ENCODE results near the gene ABCC4.

Gene ABCC4

DNA sequence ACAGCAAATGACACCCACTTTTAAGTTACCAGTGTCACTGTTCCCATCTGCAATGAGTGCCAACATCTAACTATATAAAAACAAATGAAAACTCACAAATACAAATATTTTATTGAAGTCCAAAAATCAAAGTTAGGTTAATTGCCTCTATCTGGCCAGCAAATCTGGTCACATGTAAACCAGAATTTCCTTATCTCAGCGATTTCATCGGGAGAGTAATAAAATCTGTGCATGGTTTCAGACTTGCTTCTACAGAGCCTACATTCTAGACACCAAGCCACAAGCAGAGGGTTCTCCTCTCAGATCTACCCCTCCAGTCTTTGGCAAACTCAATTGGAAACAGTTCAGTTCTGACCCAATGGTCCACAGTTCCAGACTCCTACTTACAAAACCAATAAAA is 189.6 kb downstream of the ABCC4 start:
- no peak for DNase-seq

DNA sequence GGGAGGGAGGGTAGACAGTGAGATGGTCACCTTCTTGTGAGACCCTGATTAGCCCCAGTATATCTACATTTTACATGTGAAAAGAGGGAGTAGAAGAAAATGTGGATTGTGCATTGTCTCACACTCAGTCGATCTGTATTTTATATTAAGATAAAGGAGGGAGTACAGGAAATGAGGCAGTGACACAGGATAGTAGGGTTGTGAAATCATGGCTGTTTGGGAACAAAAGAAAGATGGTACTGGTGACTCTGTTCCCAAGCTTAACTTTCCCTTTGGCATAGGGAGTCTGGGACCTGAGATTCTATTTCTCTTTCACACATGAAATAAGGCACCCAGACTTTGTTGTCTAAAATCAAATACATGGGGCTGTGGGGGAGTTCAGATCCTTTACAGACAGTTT is 194.7 kb downstream of the ABCC4 start:
- DNase-seq: no peak

DNA sequence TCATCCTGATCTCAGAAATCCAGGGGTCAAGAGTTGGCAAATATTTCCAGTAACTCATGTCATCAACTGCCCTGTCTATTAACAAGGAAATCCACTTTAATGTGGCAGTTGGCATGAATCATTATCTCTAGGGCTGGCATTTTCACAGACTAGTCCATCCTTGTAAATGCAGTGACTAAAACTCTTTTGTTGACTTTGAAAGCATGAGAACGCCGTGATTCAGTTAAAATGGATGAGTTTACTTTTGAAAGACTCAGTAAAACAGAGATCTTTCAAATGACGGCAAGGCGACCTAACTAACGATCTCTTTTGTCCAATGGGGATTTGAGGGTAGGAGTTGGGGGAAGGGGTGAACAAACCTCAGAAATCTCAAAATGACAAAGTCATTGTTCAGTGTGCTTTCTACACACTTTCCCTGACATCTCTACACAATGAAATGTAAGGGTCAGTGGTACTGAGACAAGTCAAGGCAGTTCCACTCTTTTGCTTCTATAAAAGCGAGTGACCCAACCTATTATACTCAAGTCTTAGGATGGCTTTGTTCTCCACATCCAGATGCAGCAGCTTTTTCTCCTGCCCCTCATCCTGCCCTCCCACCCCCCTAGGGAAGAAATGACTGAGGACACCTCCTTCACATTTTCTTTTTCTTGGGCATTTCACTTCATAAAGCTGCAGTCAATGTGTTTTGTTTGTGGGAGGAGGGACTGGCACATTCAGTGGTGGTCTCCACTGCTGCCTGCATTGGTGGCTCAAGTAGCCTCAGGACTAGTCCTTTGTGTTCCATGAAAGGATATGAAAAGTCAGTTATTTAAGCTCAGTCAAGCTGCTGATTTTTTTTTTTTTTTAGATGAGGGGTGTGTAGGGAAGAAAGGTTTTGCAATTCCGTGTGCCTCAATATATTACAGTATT is 200.5 kb downstream of the ABCC4 start:
- DNase-seq: no peak

DNA sequence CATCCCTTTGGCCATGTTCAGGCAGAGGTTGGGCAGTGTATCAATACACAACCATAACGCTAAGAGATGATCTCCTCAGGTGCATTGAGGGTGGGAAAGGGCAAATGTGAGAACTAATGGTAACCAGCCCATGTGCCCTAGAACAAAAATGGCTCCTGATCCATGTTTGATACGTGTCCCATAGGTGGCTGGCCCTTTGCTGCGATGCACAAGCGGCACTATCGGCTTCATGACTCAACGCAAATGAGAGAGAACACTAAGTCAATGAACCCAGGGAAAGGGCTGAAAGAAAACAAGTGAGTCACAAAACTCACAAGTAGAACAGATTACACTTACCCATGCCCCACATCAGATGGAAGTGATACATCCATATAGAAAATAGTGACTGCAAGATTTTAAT is 201.7 kb downstream of the ABCC4 start:
- no peak for DNase-seq

DNA sequence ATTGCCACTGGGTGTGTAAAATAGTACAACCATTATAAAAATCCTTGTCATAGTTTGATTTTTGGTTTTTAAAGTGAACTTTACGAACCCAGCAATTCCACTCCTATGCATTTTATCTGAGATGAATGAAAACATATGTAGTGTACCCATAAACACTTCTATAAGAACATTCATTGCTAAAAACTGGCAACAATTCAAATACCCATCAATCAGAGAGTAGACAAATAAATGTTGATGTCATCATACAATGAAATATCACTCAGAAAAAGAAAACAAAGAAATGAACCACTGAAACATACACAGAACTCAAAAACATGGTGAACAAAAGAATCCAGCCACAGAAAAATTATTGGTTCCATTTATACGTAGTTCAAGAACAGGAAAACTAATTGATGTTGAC is 202.3 kb downstream of the ABCC4 start:
- DNase-seq: no peak

DNA sequence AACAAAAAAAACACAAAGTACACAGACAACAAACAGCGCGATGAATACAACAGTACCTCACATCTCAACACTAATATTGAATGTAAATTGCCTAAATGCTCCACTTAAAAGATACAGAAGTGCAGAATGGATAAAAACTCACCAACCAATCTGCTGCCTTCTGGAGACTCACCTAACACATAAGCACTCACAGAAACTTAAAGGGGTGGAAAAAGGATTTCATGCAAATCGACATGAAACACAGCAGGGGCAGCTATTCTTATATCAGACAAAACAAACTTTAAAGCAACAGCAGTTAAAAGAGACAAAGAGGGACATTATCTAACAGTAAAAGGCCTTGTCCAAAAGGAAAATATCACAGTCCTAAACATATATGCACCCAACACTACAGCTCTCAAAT is 209.5 kb downstream of the ABCC4 start:
- no peak for DNase-seq

DNA sequence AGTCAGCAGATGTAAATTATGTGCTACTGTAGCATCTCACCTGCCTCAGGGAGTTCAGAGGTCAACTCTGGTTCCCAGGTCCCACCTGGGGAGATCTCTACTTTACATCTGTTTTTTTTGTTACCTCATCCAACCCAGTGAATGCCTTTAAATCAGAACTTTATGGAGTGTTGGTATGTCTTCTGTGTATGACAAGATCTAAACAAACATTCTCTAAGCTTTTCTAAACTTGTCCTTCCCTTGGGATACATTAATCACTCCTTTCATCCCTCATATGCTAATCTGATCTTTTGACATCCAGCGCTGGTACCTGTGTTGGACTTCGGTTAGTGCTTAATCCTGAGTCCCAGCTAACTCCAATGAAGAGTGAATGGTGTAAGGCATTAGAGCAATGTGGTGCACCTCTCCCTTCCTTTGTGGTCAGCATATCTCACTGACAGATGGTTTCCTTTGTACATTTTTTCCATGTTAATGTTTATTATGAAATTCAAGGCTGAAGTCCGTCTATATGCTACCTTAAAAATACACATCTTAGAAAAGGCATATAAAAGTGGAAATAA is 213.4 kb downstream of the ABCC4 start:
- no peak for DNase-seq

DNA sequence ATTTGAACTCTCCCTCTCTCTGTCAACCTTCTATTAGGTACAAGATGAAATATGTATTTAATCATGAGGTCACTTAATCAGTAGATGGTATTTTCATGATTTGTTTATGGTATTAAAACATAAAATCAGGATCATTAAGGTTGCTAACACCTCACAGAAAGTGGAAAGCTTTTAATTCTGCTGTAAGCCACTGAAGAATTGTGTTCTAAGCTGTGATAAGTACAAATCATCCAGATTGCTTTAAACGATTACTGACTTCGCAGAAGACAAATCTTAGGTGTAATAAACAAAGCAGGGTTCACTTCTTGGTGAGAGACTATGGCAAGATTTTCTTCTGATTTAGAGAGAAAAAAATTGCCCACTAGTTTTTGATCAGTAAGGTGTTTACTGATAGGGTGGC is 214.5 kb downstream of the ABCC4 start:
- DNase-seq: no peak

DNA sequence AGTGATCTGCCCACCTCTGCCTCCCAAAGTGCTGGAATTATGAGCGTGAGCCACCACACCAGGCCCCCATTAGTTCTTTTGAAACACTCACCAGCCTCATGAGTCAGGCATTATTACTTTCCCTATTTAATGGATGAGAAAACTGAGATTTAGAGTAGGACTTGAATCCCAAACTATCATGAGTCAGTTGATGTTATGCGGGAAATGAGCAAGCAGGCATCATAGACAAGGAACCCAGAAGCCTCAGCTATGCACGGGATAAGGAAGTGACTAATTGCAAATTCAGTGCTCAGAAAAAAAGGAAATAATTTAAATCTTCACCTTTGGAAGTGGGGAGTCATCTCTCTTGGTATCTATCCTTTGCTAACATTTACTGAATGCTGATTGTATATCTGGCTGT is 217.5 kb downstream of the ABCC4 start:
- DNase-seq: no peak

DNA sequence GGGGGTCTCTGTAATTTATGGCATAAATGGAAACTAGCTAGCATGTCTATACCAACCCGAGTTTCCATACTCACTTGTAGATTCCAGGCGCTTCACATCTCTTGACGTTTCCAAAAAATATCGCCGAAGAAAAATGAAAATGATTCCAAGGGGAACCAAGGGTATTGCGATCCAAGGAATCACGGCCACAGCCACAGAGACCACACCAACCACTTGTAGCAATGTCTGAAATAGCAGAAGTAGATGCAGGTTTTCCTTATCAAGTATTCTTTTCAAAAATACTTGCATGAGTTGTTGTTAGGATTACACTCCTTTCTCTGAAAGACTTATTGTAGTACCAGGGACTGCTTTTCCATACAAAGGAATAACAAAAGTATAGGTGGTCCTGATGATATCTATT is 218.2 kb downstream of the ABCC4 start:
- no peak for DNase-seq

DNA sequence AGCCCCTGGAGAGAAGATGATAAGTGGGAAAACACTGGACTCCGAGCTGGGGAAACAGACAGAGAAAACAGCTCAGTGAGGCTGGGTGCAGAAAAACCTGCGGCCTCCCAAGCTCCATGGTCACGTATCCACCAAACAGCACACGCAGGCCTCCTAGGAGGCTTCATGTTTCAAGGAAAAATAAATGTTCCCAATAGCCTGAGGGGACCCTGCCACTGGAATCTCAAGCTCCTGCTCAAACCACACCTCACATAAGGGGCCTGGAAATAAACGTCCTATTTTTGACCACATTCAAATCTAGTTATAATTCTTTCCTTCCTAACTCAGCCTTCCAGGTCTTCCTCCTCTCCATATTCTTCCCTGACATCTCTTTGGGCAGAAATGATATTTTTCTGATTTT is 225.7 kb downstream of the ABCC4 start:
- no peak for DNase-seq

DNA sequence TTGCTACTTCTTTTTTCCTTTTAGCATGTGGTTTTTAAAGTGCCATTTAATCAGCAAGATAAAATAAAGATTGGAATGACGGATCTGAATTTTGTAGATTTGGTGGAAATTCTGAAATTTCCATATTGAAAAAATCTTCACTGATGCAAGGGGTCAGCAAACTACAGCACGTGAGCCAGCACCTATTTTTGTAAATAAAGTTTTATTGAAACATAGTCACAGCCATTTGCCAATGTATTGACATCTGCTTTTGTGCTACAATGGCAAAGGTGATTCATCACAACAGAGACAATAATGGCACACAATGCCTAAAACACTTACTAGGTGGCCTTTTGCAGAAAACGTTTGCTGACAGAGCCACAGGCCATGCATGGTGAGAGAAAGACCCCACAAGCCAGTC is 226.4 kb downstream of the ABCC4 start:
- DNase-seq: no peak

DNA sequence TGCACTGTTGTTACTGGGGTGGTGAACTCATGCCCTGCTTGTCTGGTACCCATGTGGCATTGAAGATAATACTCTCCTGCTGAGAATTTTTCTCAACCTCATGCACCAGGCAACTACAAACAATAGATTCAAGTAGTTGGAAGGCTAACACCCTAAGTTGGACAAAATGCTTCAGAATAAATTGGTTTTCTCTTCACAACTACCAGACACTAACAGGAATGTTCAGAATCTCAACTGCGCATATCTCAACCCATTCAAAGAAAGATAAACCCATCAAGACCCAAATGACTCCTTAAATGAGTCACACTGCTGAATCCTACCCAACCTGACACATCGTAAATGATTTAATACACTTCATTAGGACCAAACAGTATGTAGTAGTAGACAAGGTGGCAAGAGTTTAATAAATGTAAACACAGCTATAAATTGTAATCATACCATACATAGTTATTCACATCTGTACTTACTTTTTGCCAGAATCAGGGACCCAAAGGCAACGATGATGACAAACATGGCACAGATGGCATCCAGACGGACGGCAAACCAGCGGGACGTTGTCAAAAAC is 227.4 kb downstream of the ABCC4 start:
- no peak for DNase-seq

DNA sequence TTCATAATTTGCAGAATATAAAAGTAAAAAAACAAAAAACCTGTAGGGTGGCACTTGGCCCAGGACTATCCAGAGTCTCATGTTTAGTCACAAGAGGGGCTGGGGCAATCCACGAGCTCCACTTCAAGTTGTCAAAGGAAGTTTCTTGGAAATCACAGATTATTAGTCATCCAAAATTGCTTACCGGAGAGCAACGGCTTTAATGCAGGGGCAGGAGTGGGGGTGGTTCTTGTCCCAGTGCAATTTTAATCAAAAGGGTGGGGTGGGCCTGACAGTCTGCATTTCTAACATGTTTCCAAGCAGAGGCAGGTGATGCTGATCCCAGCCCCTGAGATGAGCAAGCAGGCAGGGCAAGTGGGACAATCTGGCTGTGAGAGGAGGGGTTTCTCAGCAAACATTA is 233.9 kb downstream of the ABCC4 start:
- DNase-seq: no peak

DNA sequence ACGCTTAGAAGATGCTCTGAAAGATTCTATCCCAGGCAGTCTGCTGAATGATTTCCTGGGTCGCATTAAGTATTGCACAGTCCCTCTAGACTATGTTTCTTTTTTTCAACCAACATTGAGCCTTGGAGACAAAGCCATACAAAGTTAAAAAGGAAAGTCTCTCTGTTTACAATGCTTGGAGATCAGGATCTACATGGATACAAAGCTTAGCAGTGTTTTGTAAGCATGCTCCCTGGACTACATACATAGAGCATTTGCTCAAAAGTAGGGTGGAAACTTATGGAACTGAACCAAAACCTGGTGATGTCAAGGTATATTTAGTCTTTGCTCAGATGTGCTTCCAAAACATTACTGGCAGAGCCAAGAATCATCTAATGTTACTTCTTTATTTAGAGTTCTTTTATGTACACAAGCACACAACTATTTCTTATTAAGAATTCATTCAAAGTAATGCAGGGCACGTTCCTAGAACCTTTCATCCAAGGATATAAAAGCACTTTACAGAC is 241.2 kb downstream of the ABCC4 start:
- no peak for DNase-seq

DNA sequence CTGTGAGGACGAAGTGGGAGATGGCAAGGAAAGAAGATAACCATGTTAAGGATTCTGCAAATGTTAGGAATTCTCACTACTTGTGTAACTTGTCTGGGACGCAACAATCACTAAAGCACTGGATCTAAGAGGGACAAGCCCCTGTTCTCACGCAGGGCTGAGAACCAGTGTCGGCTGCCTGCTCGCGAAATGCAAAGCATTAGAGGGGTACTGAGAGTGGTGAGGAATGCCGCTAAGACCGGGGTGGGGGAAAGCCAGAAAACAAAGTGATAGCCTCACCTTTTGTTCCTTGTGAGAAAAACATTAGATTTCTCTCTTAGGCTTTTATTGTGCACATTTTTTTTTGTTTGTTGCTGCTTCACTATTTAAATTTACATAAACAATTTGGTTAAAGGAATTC is 241.9 kb downstream of the ABCC4 start:
- no peak for DNase-seq

DNA sequence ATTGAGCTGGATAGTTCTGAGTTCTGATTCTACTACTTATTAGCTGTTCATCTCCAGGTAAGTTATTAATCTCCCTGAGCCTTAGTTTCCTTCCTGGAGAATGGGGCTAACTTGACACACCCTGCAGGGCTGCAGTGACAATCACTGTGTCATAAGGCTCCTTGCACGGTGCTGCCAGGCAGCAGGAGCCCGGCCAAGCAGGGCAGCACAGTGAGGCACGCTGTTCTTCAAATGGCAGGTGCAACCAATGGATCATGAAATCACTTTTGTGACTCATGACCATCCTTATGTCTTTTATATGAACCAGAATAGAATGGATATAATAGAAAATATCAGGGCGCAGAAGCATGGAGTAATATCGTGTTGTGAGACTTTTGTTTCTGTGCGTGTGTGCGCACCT is 242.6 kb downstream of the ABCC4 start:
- DNase-seq: no peak

DNA sequence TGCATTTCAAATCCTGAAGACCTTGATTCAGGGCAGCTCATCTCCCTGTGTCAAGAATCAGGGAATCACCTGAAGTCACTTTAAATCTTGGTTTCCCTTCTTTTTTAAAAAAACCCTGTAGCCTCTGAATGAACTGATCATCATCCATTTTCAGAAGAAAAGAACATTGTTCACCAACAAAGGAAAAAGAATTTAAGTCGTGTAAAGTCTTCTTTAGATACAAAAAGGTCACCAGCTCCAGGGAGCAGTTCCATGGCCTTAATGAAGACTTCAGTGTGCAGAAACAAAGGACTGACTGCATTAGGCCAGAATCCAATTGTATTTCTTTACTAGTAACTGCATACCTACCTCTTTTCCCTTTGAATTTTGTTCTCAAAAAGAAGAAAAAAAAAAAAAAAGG is 245.0 kb downstream of the ABCC4 start:
- DNase-seq: no peak

DNA sequence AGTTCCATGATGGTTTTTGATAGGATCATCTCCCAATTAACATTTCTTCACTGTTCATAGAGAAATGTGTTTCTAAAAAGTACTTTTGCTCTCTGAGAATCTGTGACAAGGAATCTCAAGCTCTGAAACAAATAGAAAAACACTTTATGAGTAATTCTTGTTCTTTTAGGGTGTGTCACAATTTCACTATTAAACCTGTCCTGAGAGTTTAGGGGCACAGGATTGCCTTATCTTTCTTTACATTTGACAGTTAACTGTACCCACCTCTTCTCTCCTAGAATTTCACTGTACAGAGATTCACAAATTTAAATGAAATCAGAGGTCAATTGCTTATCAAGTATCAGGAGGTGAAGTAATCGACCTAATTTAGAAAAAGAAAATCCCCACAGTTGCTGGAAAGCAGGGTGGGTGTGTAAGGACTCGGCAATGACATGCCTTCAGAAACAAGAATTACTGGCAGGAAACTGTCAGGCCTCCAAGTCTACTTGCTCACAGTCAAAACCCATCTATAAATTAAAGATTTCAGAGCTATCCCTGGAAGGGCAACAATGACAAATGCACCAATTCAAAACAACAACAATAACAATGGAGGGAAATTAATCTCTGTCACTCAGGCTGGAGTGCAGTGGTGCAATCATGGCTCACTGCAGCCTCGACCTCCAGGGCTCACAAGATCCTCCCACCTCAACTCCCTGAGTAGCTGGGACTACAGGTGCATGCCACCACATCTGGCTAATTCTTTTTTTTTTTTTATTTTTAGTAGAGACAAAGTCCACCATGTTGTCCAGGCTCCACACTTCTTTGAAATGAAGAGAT is 250.2 kb downstream of the ABCC4 start:
- DNase-seq: no peak

DNA sequence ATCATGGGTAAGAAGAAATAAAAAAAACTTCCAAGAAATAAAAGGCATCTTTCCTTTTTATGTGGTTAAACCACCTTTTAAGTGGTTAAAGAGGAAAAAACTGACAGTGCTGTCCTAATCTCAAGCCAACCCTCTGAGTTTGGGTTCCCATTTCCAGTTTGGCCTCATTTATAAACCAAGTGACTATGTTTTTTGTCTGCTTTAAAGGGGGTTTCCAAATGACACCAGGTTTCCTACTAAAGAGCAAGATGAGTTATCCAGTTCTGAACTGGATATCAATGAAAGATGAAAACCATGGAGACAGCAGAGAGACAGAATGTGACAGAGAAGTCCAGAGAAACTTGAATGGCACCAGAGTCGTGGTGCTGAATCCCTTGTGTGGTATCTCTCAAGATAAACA is 251.5 kb downstream of the ABCC4 start:
- DNase-seq: no peak

DNA sequence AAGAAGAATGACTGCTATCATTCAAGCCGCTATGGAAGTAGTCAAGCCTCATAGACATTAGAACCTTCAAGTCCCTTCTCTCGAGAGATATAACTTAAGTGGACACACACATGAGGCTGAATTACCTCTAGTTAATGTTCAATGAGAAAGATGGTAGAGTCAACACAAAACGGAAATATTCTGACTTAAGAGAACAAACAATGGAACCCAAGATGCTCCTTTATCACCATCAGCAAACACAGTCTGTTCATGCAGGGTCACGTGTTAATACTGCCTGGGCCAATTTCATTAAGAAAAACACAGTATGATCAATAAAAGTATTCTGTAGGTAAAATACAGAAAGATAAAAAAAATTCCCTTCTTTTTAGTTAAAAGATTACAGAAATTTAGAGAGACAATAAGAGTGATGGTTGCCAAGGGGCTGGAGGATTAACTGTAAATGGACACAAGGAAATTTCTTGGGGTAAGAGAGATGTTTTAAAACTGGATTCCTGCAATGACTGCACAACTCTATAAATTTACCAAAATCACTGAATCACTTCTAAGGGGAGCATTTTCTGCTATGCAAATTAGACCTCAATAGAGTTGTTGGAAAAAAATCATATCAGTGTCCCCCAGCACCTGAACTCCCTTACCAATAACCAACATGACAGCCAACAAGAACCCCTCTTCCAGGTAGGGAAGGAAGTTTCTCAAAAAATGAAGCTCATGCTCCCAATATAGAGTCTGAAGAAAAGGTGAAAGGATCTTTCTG is 256.6 kb downstream of the ABCC4 start:
- no peak for DNase-seq

DNA sequence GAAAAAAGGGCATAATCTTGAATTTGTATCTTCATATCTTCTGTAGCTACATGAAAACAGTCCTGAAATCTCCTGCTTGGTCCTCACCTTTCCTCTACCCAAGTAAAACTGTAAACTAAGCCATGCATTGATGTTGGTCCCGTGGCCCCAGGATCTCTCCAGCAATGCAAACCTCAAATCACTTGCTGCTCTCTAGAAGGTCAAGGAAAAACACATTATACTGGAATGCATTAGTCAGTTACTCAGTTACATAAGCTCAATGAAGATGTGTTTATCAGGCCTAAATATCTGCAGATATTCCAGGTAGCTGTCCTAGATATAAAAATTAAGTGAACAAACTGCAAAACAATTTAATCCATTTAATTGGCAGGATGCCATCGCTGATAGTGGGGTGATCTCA is 261.8 kb downstream of the ABCC4 start:
- no peak for DNase-seq

DNA sequence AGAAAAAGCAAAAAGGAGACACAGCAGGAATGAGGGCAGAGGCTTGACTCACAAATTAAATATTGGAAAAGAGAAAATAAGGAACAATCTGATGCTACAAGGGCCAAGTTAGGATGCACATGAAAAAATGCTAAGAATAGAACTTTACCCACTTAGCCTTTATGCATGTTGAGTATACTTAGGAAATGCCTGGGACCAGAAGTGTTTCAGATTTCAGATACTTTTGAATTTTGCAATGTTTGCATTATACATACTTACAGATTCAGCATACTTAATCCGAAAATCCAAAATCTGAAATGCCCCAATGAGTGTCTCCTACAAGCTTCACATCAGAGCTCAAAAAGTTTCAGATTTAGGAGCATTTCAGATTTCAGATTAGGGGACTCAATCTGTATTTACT is 262.3 kb downstream of the ABCC4 start:
- no peak for DNase-seq
